Measurements from ENCODE around the gene NECAB2.

DNA sequence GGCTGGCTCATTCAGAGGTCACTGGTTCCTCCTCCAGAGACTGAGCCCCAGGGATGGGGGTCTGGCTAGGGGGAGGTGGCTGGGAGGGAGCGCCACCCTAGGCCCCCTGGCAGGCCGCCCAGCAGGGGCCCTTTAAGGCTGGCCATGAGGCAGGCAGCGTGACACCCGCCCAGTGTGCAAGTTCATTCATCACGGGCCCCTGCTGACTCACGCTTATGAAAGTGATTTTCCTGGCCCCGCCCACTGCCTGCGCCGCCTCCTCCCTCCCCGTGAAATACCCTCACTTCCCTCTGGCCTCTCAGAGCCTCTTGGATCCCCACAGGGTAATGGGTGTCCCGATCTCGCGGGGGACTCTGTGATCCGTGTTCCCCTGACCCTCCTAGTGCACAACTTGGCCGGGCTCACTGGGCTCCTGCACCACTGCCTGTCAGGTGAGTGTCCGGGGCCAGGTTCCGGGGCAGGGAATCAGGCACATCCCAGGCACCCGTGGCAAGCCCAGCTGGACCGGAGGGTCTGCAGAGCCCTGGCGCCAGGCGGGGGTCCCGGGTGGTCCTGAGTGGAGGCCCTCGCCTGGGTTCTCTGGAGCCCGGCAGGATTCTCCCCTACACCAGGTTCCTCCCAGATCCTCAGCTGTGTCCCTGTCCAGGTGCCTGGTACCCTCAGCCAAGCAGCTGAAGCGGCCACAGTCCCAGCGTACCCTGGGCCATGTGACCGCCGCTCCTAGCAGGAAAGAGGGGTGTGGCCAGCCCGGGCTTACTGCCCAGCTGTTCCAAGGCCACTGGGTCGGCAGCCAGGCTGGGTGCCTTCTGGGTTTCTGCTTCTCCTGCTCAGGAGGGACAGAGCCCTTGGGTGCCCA lies 14.9 kb upstream of the NECAB2 start, which contains the start of gene OSGIN1:
- no peak for TF ChIP-seq RAD21 (IDR thresholded peaks at IDR 0.05 in 1 of 2, conservative IDR thresholded peaks at IDR 0.05 in 1 of 2; ENCODE audit: low read depth in 2 of 2, low read length in 2 of 2)
- no peak for TF ChIP-seq TCF12 (IDR thresholded peaks at IDR 0.05; ENCODE audit: low read depth, low read length)
- TF ChIP-seq EP300 (IDR thresholded peaks at IDR 0.05; ENCODE audit: borderline replicate concordance in 1 of 2, low read depth in 2 of 2, low read length in 2 of 2): no peak
- no peak for TF ChIP-seq JUND (IDR thresholded peaks at IDR 0.05; ENCODE audit: low read length)
- TF ChIP-seq, protein P1, sequence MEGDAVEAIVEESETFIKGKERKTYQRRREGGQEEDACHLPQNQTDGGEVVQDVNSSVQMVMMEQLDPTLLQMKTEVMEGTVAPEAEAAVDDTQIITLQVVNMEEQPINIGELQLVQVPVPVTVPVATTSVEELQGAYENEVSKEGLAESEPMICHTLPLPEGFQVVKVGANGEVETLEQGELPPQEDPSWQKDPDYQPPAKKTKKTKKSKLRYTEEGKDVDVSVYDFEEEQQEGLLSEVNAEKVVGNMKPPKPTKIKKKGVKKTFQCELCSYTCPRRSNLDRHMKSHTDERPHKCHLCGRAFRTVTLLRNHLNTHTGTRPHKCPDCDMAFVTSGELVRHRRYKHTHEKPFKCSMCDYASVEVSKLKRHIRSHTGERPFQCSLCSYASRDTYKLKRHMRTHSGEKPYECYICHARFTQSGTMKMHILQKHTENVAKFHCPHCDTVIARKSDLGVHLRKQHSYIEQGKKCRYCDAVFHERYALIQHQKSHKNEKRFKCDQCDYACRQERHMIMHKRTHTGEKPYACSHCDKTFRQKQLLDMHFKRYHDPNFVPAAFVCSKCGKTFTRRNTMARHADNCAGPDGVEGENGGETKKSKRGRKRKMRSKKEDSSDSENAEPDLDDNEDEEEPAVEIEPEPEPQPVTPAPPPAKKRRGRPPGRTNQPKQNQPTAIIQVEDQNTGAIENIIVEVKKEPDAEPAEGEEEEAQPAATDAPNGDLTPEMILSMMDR (IDR thresholded peaks at IDR 0.05; ENCODE audit: control extremely low read depth in 1 of 3, insufficient read depth in 1 of 3, low read depth in 1 of 3, low read length in 3 of 3): no peak
- TF ChIP-seq RFX5 (IDR thresholded peaks at IDR 0.05; ENCODE audit: borderline replicate concordance, low read depth, low read length): no peak
- TF ChIP-seq, protein P2, sequence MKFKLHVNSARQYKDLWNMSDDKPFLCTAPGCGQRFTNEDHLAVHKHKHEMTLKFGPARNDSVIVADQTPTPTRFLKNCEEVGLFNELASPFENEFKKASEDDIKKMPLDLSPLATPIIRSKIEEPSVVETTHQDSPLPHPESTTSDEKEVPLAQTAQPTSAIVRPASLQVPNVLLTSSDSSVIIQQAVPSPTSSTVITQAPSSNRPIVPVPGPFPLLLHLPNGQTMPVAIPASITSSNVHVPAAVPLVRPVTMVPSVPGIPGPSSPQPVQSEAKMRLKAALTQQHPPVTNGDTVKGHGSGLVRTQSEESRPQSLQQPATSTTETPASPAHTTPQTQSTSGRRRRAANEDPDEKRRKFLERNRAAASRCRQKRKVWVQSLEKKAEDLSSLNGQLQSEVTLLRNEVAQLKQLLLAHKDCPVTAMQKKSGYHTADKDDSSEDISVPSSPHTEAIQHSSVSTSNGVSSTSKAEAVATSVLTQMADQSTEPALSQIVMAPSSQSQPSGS (IDR thresholded peaks at IDR 0.05; ENCODE audit: low read length): no peak
- no peak for TF ChIP-seq NANOG (IDR thresholded peaks at IDR 0.05; ENCODE audit: insufficient read depth, low read depth, low read length, poor library complexity, severe bottlenecking)
- TF ChIP-seq EZH2 (IDR thresholded peaks at IDR 0.05; ENCODE audit: low read depth, low read length, severe bottlenecking): no peak
- no peak for TF ChIP-seq BRCA1 (IDR thresholded peaks at IDR 0.05; ENCODE audit: low read depth, low read length)
